Ishikawa (cell line): ENCODE results near the gene FBRSL1.

ENCODE experiments used
- CEBPB ChIP-seq: IDR thresholded peaks from 2 replicates; pipeline ENCODE4 v1.6.1; 2012
- CREB1 ChIP-seq: IDR thresholded peaks from 2 replicates; pipeline ENCODE4 v1.6.1; 2012; ENCODE audit warnings: low read depth
- EGR1 ChIP-seq: IDR thresholded peaks from 2 replicates; pipeline ENCODE4 v1.6.1; 2012
- EP300 ChIP-seq: IDR thresholded peaks from 2 replicates; pipeline ENCODE4 v1.6.1; 2012; ENCODE audit warnings: borderline replicate concordance
- FOXM1 ChIP-seq: IDR thresholded peaks from 2 replicates; pipeline ENCODE4 v1.6.1; 2012; ENCODE audit warnings: low read depth, borderline replicate concordance
- NFIC ChIP-seq: IDR thresholded peaks from 2 replicates; pipeline ENCODE4 v1.6.1; 2012
- RAD21 ChIP-seq: IDR thresholded peaks from 2 replicates; pipeline ENCODE4 v1.6.1; 2012; ENCODE audit warnings: low read depth
- REST ChIP-seq: IDR thresholded peaks from 2 replicates; pipeline ENCODE4 v1.6.1; 2012; ENCODE audit warnings: low read depth, mild to moderate bottlenecking
- TAF1 ChIP-seq: IDR thresholded peaks from 2 replicates; pipeline ENCODE4 v1.6.1; 2012; ENCODE audit warnings: low read depth, mild to moderate bottlenecking
- TCF12 ChIP-seq: IDR thresholded peaks from 2 replicates; pipeline ENCODE4 v1.6.1; 2012; ENCODE audit warnings: low read depth
- TEAD4 ChIP-seq: IDR thresholded peaks from 2 replicates; pipeline ENCODE4 v1.6.1; 2012
- YY1 ChIP-seq: IDR thresholded peaks from 2 replicates; pipeline ENCODE4 v1.6.1; 2012; ENCODE audit warnings: low read depth
- ZBTB7A ChIP-seq: IDR thresholded peaks from 2 replicates; pipeline ENCODE4 v1.6.1; 2012; ENCODE audit warnings: low read depth
- TF ChIP-seq, protein P1 (sequence below): IDR thresholded peaks from 2 replicates; pipeline ENCODE4 v1.6.1; 2012
- TF ChIP-seq, protein P2 (sequence below): IDR thresholded peaks from 2 replicates; pipeline ENCODE4 v1.6.1; 2012

FBRSL1 gene

GRCh38 chr12:132551641-132552031, 61.7 kb downstream of the FBRSL1 start:
- TF ChIP-seq, protein P1, sequence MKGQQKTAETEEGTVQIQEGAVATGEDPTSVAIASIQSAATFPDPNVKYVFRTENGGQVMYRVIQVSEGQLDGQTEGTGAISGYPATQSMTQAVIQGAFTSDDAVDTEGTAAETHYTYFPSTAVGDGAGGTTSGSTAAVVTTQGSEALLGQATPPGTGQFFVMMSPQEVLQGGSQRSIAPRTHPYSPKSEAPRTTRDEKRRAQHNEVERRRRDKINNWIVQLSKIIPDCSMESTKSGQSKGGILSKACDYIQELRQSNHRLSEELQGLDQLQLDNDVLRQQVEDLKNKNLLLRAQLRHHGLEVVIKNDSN: no peak
- TF ChIP-seq EGR1: no peak
- TF ChIP-seq CEBPB: no peak
- no peak for TF ChIP-seq FOXM1
- no peak for TF ChIP-seq RAD21
- TF ChIP-seq YY1: no peak
- no peak for TF ChIP-seq TEAD4
- TF ChIP-seq NFIC: no peak
- no peak for TF ChIP-seq TCF12
- TF ChIP-seq, protein P2, sequence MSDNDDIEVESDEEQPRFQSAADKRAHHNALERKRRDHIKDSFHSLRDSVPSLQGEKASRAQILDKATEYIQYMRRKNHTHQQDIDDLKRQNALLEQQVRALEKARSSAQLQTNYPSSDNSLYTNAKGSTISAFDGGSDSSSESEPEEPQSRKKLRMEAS: no peak
- TF ChIP-seq CREB1: no peak
- TF ChIP-seq EP300: no peak
- no peak for TF ChIP-seq REST
- no peak for TF ChIP-seq TAF1
- no peak for TF ChIP-seq ZBTB7A

DNA sequence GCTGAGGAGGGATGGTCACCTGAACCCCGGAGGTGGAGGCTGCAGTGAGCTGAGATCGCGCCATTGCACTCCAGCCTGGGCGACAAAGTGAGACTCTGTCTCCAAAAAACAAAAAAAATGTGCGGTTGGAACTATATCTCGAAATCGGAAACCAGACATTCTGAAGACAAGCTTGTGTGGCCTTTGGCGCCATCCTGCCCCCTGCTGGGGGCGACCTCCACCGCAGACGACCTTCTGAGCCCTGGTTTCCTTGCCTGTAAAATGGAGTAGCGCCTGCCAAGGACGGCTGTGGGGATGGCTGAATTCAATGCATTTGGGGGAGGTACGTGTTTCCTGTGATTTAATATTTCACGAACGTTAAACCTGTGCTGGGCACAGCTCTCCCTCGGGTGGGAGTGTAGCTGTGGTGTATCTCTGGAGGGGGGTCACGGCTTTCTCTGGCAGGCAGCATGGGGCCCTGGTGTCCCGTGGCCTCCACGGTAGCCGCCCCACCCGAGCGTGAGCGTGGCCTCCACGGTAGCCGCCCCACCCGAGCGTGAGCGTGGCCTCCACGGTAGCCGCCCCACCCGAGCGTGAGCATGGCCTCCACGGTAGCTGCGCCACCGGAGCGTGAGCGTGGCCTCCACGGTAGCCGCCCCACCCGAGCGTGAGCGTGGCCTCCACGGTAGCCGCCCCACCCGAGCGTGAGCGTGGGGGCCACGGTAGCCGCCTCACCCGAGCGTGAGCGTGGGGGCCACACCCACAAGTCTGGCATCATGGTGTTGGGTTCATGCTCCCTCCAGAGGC, 65.1 kb downstream of the FBRSL1 start:
- TF ChIP-seq RAD21 (peak; percentile 35; the same call in 1 of the 2 replicates), CREB1 (no peak)

- no peak for TF ChIP-seq TAF1
- no peak for TF ChIP-seq YY1
- no peak for TF ChIP-seq CREB1
- TF ChIP-seq CEBPB: no peak
- TF ChIP-seq REST: no peak
- TF ChIP-seq EP300: no peak
- no peak for TF ChIP-seq EGR1
- TF ChIP-seq ZBTB7A: no peak
- no peak for TF ChIP-seq NFIC
- no peak for TF ChIP-seq RAD21
- TF ChIP-seq, protein P2: no peak
Observed at GRCh38 chr12:132555686-132556085, 65.7 kb downstream of the FBRSL1 start.

- TF ChIP-seq YY1 (no peak), CEBPB (no peak), NFIC (no peak), RAD21 (no peak), REST (no peak), EP300 (no peak), FOXM1 (no peak), TAF1 (no peak), EGR1 (no peak), TEAD4 (no peak), ZBTB7A (no peak), CREB1 (no peak), TCF12 (no peak)
- TF ChIP-seq, protein P1: no peak
- TF ChIP-seq, protein P2: no peak
Observed at GRCh38 chr12:132556216-132556615, 66.3 kb downstream of the FBRSL1 start.
